ENCODE measurements around the gene RBM19. TPM values are rescaled to one million over a fixed set of nuclear protein-coding genes. Genes with fewer than 3 reads are reported as not detected.

RBM19 gene
- total RNA-seq, 1 experiment from 2014 or later = 19.9 TPM

DNA sequence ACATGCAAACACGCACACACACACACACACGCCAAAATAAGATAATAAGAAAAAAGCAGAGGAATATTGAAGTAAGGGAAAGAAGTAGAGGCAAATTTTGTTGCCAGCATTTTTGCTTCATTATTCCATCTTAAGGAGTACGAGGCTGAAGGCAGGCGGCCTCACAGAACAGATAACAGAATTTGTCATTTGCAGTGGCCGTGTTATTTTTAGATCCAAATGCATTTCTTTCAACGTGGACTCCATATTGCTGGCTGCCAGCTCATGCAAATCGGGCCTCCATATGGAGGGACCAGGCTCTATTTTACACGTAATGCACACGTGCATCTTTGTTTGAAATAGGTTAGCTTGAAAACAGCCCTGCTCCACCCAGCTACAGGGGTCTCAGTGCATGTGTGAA, 172.9 kb downstream of the RBM19 start:
- Histone ChIP-seq H3K9me2 (replicated peaks; ENCODE audit: insufficient read depth, low read length) (no peaks in the 10 kb centered on the region), H3K27ac (ENCODE audit: low read length) (no peak overlapping the region), H3K4me1 (ENCODE audit: low read length) (no peaks in the 10 kb centered on the region), H3K4me3 (ENCODE audit: low read length) (no peak overlapping the region), H3K27me3 (ENCODE audit: low read length) (no peaks in the 10 kb centered on the region), H3K9me3 (ENCODE audit: low read length) (no peaks in the 10 kb centered on the region), H3K36me3 (ENCODE audit: insufficient read depth, low read length) (no peaks in the 10 kb centered on the region), H3K9ac (ENCODE audit: low read length) (no peak overlapping the region), H4K20me1 (ENCODE audit: insufficient read depth, low read depth, low read length) (no peaks in the 10 kb centered on the region), H3K79me2 (ENCODE audit: low read length) (no peaks in the 10 kb centered on the region), H3K4me2 (ENCODE audit: low read depth, low read length, poor library complexity, severe bottlenecking) (no peak overlapping the region), H2AFZ (ENCODE audit: low read length) (no peak overlapping the region)
- no peak for DNase-seq

DNA sequence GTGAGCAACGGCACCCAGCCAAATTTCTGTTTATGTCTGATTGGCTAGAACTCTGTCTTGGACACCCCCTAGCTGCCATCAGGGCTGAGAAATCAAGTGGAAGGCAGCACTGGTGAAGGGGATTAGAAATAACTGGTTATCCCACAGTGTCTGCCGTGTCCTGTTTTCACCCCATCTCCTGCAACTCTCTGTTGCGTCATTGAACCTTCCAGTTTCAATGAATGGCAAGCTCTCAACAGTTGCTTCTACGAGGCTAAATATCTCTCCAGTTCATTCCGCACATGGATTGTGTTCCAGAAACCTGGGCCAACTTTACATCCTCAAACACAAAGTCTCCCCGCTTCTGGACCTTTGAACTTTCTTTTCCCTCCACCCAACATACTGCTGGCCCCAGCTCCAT, 173.7 kb downstream of the RBM19 start:
- Histone ChIP-seq H3K27ac (ENCODE audit: low read length) (no peak overlapping the region), H3K36me3 (ENCODE audit: insufficient read depth, low read length) (no peaks in the 10 kb centered on the region), H3K9me2 (replicated peaks; ENCODE audit: insufficient read depth, low read length) (no peaks in the 10 kb centered on the region), H3K4me3 (ENCODE audit: low read length) (no peak overlapping the region), H3K79me2 (ENCODE audit: low read length) (no peaks in the 10 kb centered on the region), H3K9ac (ENCODE audit: low read length) (no peak overlapping the region), H3K4me2 (ENCODE audit: low read depth, low read length, poor library complexity, severe bottlenecking) (no peak overlapping the region), H3K4me1 (ENCODE audit: low read length) (no peaks in the 10 kb centered on the region), H4K20me1 (ENCODE audit: insufficient read depth, low read depth, low read length) (no peaks in the 10 kb centered on the region), H2AFZ (ENCODE audit: low read length) (no peak overlapping the region), H3K9me3 (ENCODE audit: low read length) (no peaks in the 10 kb centered on the region), H3K27me3 (ENCODE audit: low read length) (no peaks in the 10 kb centered on the region)
- no peak for DNase-seq

DNA sequence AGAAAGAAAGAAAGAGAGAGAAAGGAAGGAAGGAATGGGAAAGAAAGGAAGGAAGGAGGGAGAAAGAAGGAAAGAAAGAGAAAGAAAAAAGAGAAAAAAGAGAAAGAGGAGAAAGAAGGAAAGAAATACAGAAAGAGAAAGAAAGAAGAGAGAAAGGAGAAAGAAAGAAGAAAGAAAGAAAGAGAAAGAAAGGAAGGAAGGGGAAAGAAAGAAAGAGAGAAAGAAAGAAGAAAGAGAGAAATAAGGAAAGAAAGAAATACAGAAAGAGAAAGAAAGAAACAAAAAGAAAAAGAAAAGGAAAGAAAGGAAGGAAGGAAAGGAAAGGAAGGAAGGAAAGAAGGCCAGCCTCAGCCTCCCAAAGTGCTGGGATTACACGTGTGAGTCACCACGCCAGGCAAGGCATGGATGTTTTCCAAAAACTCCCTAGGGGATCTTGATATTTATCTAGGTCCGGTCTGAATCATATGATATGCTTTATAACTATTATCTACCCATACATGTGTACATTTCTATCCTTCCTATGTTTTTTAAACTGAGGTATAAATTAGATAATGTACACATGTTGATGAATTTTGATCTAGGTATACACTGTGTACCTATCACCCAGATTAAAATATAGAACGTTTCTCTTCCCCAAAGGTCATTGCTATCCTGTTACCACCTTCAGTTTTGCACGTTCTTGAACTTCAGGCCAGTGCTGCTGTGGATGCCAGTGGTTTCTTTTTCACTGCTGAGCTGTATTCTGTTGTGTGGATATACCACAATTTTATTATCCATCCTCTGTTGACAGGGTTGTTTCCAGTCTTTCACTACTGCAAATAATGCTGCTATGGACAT, 177.9 kb downstream of the RBM19 start:
- Histone ChIP-seq H3K79me2 (ENCODE audit: low read length) (no peaks in the 10 kb centered on the region), H3K4me1 (ENCODE audit: low read length) (no peaks in the 10 kb centered on the region), H4K20me1 (ENCODE audit: insufficient read depth, low read depth, low read length) (no peaks in the 10 kb centered on the region), H2AFZ (ENCODE audit: low read length) (no peak overlapping the region), H3K36me3 (ENCODE audit: insufficient read depth, low read length) (no peaks in the 10 kb centered on the region), H3K27ac (ENCODE audit: low read length) (no peak overlapping the region), H3K4me3 (ENCODE audit: low read length) (no peak overlapping the region), H3K9ac (ENCODE audit: low read length) (no peak overlapping the region), H3K4me2 (ENCODE audit: low read depth, low read length, poor library complexity, severe bottlenecking) (no peak overlapping the region), H3K9me2 (replicated peaks; ENCODE audit: insufficient read depth, low read length) (no peaks in the 10 kb centered on the region), H3K9me3 (ENCODE audit: low read length) (no peaks in the 10 kb centered on the region), H3K27me3 (ENCODE audit: low read length) (peaks cover 4% of the 10 kb centered on the region; the same call in 1 of the 2 replicates)
- DNase-seq = no peak

DNA sequence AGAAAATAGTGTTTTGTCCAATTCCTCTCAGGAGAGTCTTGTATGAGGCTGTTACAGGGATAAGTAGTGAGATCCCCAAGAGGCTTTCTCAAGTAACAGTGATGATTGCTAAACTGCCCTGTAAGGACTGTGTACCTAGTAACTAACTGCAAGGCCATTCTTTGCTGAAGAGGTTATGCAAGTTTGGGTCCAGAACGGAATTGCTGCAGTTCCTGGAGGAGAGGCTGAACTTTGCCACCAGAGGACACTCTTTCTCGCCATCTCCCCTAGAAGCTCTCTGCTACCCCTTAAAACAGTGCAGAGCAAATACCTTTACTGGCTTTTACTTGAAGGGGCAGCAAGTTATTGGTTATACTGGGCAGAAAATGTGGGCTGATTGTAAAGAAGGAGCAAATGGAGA, 180.0 kb downstream of the RBM19 start:
- no peaks in the 10 kb centered on the region for H3K9me2 ChIP-seq (replicated peaks; ENCODE audit: insufficient read depth, low read length)
- no peak overlapping the region for H2AFZ ChIP-seq (ENCODE audit: low read length)
- no peak overlapping the region for H3K27ac ChIP-seq (ENCODE audit: low read length)
- H3K4me1 ChIP-seq (ENCODE audit: low read length) = no peaks in the 10 kb centered on the region
- H4K20me1 ChIP-seq (ENCODE audit: insufficient read depth, low read depth, low read length) = no peaks in the 10 kb centered on the region
- H3K27me3 ChIP-seq (ENCODE audit: low read length) = peaks cover 4% of the 10 kb centered on the region; the same call in 1 of the 2 replicates
- H3K4me2 ChIP-seq (ENCODE audit: low read depth, low read length, poor library complexity, severe bottlenecking) = no peak overlapping the region
- no peaks in the 10 kb centered on the region for H3K36me3 ChIP-seq (ENCODE audit: insufficient read depth, low read length)
- H3K79me2 ChIP-seq (ENCODE audit: low read length) = no peaks in the 10 kb centered on the region
- no peak overlapping the region for H3K4me3 ChIP-seq (ENCODE audit: low read length)
- no peaks in the 10 kb centered on the region for H3K9me3 ChIP-seq (ENCODE audit: low read length)
- no peak overlapping the region for H3K9ac ChIP-seq (ENCODE audit: low read length)
- DNase-seq = peak; percentile 62

DNA sequence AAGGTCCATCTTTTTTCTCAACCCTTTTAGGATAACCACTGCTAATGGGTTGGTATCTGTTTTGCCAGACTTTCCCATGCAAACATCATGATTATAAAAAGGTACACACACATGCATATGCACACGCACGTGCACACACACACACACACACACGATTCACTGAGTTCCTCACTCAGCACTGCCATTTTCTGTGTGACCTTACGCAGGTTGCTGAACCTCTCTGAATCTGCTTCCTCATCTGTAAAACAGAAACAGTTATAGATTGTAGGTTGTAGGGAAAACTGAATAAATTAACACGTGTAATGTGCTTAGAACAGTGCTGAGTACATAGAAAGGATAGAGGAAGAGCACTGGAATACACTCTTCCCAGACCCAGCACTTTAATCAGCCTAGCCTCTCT, 182.3 kb downstream of the RBM19 start:
- no peaks in the 10 kb centered on the region for H3K4me1 ChIP-seq (ENCODE audit: low read length)
- no peak for DNase-seq
- H3K4me3 ChIP-seq (ENCODE audit: low read length) = no peak overlapping the region
- H4K20me1 ChIP-seq (ENCODE audit: insufficient read depth, low read depth, low read length) = no peaks in the 10 kb centered on the region
- no peak overlapping the region for H3K9ac ChIP-seq (ENCODE audit: low read length)
- H3K27me3 ChIP-seq (ENCODE audit: low read length) = peaks cover 4% of the 10 kb centered on the region; the same call in 1 of the 2 replicates
- no peaks in the 10 kb centered on the region for H3K9me3 ChIP-seq (ENCODE audit: low read length)
- H2AFZ ChIP-seq (ENCODE audit: low read length) = no peak overlapping the region
- H3K79me2 ChIP-seq (ENCODE audit: low read length) = no peaks in the 10 kb centered on the region
- H3K27ac ChIP-seq (ENCODE audit: low read length) = no peak overlapping the region
- H3K36me3 ChIP-seq (ENCODE audit: insufficient read depth, low read length) = no peaks in the 10 kb centered on the region
- no peaks in the 10 kb centered on the region for H3K9me2 ChIP-seq (replicated peaks; ENCODE audit: insufficient read depth, low read length)
- H3K4me2 ChIP-seq (ENCODE audit: low read depth, low read length, poor library complexity, severe bottlenecking) = no peak overlapping the region

DNA sequence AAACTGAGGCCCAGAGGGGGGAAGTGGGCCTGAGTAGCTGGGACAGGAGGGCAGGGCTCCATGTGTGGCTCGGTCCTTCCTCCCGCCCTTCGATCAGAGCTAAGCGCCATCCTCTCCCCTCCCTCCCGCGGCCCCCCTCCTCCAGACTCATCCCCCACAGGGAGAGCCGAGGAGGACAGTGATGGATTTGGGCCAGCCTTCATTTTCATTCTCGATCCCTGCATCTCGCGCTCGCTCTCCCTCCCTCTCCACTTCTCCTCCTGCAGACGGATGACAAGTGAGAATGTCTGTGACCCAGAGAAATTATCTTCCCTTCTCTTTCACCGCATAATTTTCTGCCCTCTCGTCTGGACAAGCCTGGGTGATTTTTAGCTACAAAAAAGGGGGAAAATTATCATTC, 183.3 kb downstream of the RBM19 start:
- no peak overlapping the region for H2AFZ ChIP-seq (ENCODE audit: low read length)
- no peak overlapping the region for H3K4me3 ChIP-seq (ENCODE audit: low read length)
- no peaks in the 10 kb centered on the region for H3K36me3 ChIP-seq (ENCODE audit: insufficient read depth, low read length)
- H3K9me2 ChIP-seq (replicated peaks; ENCODE audit: insufficient read depth, low read length) = no peaks in the 10 kb centered on the region
- no peak overlapping the region for H3K4me2 ChIP-seq (ENCODE audit: low read depth, low read length, poor library complexity, severe bottlenecking)
- no peaks in the 10 kb centered on the region for H4K20me1 ChIP-seq (ENCODE audit: insufficient read depth, low read depth, low read length)
- no peaks in the 10 kb centered on the region for H3K79me2 ChIP-seq (ENCODE audit: low read length)
- no peak overlapping the region for H3K27ac ChIP-seq (ENCODE audit: low read length)
- no peak overlapping the region for H3K9ac ChIP-seq (ENCODE audit: low read length)
- no peaks in the 10 kb centered on the region for H3K4me1 ChIP-seq (ENCODE audit: low read length)
- peaks cover 4% of the 10 kb centered on the region; the same call in 1 of the 2 replicates for H3K27me3 ChIP-seq (ENCODE audit: low read length)
- H3K9me3 ChIP-seq (ENCODE audit: low read length) = no peaks in the 10 kb centered on the region
- DNase-seq = no peak

DNA sequence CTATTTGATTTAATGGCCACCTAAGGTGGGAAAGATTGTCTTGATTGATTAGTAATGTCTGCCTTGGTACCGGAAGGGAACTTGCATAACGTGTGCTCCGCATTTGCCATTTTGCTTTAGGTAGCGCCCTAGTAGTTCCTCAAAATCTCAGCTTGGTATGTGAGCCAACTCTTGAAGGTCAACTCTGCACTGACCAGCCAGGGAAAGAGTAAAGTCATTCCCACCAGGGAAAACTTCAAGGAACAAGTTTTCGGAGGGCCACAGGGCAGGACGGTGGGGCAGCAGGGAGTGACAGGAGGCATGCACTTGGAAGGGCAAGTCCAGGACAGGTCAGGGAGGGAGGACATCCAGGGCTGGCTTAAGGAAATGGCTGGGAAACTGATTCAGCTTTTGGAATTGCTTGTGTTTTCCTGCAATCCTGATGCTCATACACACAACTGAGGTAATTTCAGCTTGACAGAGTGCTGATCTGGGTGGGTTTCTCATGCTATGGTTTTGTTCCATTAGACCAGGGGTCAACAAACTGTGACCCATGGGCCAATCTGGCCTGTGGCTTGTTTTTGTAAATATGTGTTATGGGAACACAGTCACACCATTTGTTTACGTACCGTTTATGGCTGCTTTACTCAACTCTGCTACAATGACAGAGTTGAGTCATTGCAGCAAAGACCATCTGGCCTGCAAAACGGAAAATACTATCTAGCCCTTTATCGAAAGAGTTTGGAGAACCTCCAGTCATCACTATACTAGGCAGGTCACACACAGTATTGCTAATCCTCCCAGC, 184.5 kb downstream of the RBM19 start:
- Histone ChIP-seq H3K9me2 (replicated peaks; ENCODE audit: insufficient read depth, low read length) (no peaks in the 10 kb centered on the region), H3K4me3 (ENCODE audit: low read length) (no peak overlapping the region), H3K27me3 (ENCODE audit: low read length) (peaks cover 4% of the 10 kb centered on the region; the same call in 1 of the 2 replicates), H3K36me3 (ENCODE audit: insufficient read depth, low read length) (no peaks in the 10 kb centered on the region), H3K79me2 (ENCODE audit: low read length) (no peaks in the 10 kb centered on the region), H2AFZ (ENCODE audit: low read length) (no peak overlapping the region), H3K4me2 (ENCODE audit: low read depth, low read length, poor library complexity, severe bottlenecking) (no peak overlapping the region), H4K20me1 (ENCODE audit: insufficient read depth, low read depth, low read length) (no peaks in the 10 kb centered on the region), H3K9ac (ENCODE audit: low read length) (no peak overlapping the region), H3K27ac (ENCODE audit: low read length) (no peak overlapping the region), H3K9me3 (ENCODE audit: low read length) (no peaks in the 10 kb centered on the region), H3K4me1 (ENCODE audit: low read length) (no peaks in the 10 kb centered on the region)
- DNase-seq = no peak

DNA sequence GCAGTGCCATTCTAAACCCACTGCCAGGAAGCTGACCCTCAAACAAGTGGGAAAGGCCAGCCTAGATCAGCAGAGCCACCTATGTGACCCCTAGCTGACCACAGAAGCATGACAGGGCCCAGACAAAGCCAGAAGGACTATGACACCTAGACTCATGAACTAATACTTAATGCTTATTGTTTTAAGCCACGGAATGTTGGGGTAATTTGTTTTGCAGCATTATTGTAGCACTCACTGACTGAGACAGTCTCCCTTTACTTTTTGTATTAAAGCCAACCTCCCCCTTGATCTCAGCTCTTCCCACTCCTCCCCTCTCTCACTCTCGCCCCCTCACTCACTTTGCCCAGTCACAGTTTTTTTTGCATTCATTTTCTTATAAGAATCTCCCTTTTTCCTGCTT, 186.4 kb downstream of the RBM19 start:
- no peak overlapping the region for H3K27ac ChIP-seq (ENCODE audit: low read length)
- no peaks in the 10 kb centered on the region for H4K20me1 ChIP-seq (ENCODE audit: insufficient read depth, low read depth, low read length)
- H2AFZ ChIP-seq (ENCODE audit: low read length) = no peak overlapping the region
- H3K9me3 ChIP-seq (ENCODE audit: low read length) = no peaks in the 10 kb centered on the region
- H3K9ac ChIP-seq (ENCODE audit: low read length) = no peak overlapping the region
- no peaks in the 10 kb centered on the region for H3K79me2 ChIP-seq (ENCODE audit: low read length)
- H3K36me3 ChIP-seq (ENCODE audit: insufficient read depth, low read length) = no peaks in the 10 kb centered on the region
- no peak for DNase-seq
- no peaks in the 10 kb centered on the region for H3K4me1 ChIP-seq (ENCODE audit: low read length)
- H3K4me3 ChIP-seq (ENCODE audit: low read length) = no peak overlapping the region
- no peaks in the 10 kb centered on the region for H3K9me2 ChIP-seq (replicated peaks; ENCODE audit: insufficient read depth, low read length)
- no peak overlapping the region for H3K4me2 ChIP-seq (ENCODE audit: low read depth, low read length, poor library complexity, severe bottlenecking)
- H3K27me3 ChIP-seq (ENCODE audit: low read length) = no peaks in the 10 kb centered on the region
